C4-2B (cell line): Measurements from ENCODE around the gene IRF5.

Source experiments
- H3K27ac ChIP-seq: fragments of 450-650 bp; 2 replicates; pipeline ENCODE4 v1.5.1; 2017
- ZFX ChIP-seq: fragments of 450-650 bp; IDR thresholded peaks from 2 replicates; pipeline ENCODE4 v1.6.1; 2017
- TF ChIP-seq, protein P1 (sequence below): fragments of 450-650 bp; conservative IDR thresholded peaks from 2 replicates; pipeline ENCODE4 v1.5.1; 2017; ENCODE audit warnings: mild to moderate bottlenecking

Gene IRF5

GRCh38 chr7:128968624-128969023 lies 30.9 kb downstream of the IRF5 start:
- TF ChIP-seq, protein P1, sequence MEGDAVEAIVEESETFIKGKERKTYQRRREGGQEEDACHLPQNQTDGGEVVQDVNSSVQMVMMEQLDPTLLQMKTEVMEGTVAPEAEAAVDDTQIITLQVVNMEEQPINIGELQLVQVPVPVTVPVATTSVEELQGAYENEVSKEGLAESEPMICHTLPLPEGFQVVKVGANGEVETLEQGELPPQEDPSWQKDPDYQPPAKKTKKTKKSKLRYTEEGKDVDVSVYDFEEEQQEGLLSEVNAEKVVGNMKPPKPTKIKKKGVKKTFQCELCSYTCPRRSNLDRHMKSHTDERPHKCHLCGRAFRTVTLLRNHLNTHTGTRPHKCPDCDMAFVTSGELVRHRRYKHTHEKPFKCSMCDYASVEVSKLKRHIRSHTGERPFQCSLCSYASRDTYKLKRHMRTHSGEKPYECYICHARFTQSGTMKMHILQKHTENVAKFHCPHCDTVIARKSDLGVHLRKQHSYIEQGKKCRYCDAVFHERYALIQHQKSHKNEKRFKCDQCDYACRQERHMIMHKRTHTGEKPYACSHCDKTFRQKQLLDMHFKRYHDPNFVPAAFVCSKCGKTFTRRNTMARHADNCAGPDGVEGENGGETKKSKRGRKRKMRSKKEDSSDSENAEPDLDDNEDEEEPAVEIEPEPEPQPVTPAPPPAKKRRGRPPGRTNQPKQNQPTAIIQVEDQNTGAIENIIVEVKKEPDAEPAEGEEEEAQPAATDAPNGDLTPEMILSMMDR, result no peak
- no peak for TF ChIP-seq ZFX
- no peak overlapping the region for H3K27ac ChIP-seq

DNA sequence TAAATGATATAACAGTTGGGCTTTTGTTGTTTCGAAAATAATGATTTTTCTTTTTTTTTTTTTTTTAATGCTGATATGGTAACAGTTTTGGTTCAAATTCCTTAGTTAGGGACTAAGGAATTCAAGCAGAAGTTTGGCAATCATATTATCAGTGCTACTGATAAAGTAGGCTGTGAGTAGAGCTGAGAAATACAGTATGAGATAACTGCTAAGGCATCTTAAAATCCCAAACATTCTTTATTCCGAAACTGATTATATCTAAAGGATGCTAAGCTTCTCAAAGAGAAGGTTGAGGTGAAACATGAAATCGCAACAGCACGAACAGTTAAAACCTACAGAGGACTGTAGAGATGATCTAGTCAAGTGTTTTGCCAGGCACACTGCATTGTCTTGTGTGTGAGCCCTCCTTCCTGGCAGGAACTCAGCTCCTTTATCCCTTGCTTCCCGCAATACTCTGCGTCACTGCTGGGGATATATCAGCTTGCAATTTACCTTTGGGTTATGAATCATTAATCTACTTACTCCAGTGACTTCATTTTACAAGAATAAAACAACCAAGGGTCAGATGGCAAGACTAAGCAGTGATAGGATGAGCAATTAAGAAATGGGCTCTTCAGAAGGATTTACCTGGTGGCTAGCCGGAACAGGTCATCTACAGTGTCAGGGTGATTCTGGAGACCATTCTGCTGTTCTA lies 36.7 kb downstream of the IRF5 start:
- no peak for TF ChIP-seq ZFX
- TF ChIP-seq, protein P1, result no peak
- no peak overlapping the region for H3K27ac ChIP-seq

GRCh38 chr7:128982105-128982504 lies 44.4 kb downstream of the IRF5 start:
- TF ChIP-seq ZFX, result no peak
- TF ChIP-seq, protein P1, result no peak
- no peak overlapping the region for H3K27ac ChIP-seq

DNA sequence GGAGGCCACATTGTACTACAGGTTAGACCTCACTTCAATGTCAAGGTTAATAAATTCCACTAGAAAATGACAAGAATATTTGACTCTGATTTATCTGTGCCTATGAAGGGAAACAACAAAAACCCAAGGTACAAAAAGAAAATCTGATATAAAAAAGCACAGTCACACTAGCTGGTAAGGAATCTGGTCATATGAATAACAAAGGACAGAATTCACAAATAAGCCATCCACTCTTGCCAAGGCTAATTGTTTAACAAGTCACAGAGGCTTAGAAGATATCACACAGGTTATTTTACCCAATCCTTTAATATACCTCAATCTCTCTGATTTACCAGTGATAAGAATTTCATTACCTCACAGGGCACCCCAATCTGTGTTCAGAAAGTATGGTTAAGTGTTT lies 47.9 kb downstream of the IRF5 start:
- H3K27ac ChIP-seq, result no peak overlapping the region
- TF ChIP-seq, protein P1, result no peak
- TF ChIP-seq ZFX, result no peak

GRCh38 chr7:128986609-128987008 lies 48.9 kb downstream of the IRF5 start:
- H3K27ac ChIP-seq, result no peak overlapping the region
- TF ChIP-seq, protein P1, result no peak
- no peak for TF ChIP-seq ZFX

DNA sequence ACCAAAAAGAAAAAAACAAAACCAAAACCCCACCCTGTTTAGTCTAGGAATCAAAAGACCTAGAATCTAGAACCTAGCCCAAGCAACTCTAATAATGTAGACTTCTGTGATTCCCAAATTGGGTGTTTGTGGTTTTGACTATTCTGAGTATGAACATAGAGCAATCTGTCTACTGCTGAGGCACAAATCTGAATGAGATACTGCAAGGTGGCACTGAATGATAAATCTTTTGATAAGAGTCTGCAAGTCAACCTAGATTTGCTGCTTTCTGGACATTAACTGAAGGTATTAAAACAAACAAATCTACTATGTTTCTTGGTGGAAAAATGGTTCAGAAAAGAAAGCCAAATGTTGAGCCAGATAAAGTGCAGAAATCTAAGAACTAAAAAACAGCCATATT lies 50.6 kb downstream of the IRF5 start:
- TF ChIP-seq, protein P1, result no peak
- no peak for TF ChIP-seq ZFX
- no peak overlapping the region for H3K27ac ChIP-seq

- H3K27ac ChIP-seq, result no peak overlapping the region
- TF ChIP-seq, protein P1, result no peak
- TF ChIP-seq ZFX, result no peak
These were observed 52.2 kb downstream of the IRF5 start for GRCh38 chr7:128989961-128990360.
